Muscle of arm (tissue), 12 donors: ENCODE measurements around the gene GRIFIN. TPM values are rescaled to one million over a fixed set of nuclear protein-coding genes. Genes with fewer than 3 reads are reported as not detected.

ENCODE experiments used
- DNase-seq: peaks from one replicate; pipeline ENCODE4 v3.0.0-alpha.2; 2013
- polyA plus RNA-seq, 12 donors: library from polyadenylated mRNA; unstranded; fragments of 120-200 nt; gene quantifications; one replicate each; pipeline ENCODE4 v1.2.1, GENCODE V29; 2013; ENCODE audit not compliant: insufficient read length in 12 of 12

GRIFIN gene
- polyA plus RNA-seq, 12 donors = not detected

GRCh38 chr7:2436341-2437104 is 39.7 kb downstream of the GRIFIN start:
- DNase-seq = no peak

- no peak for DNase-seq
These were observed 41.1 kb downstream of the GRIFIN start for GRCh38 chr7:2435146-2435545.

- no peak for DNase-seq
These were observed 42.3 kb downstream of the GRIFIN start for GRCh38 chr7:2433713-2434550.

GRCh38 chr7:2432910-2433712 is 43.1 kb downstream of the GRIFIN start:
- no peak for DNase-seq

GRCh38 chr7:2431260-2431867 is 44.8 kb downstream of the GRIFIN start:
- DNase-seq = no peak

- DNase-seq = no peak
These were observed 50.4 kb downstream of the GRIFIN start for GRCh38 chr7:2425749-2426148.

Other genes starting within 250 kb of the GRIFIN start
- gene MAD1L1, start 243.5 kb downstream of the GRIFIN start, polyA plus RNA-seq = 10 to 100 TPM in 11 of 12 donors, not detected in 1; 16.2 to 60.1 (median 22.4) TPM
- gene MRM2, start 234.2 kb downstream of the GRIFIN start, polyA plus RNA-seq = 10 to 100 TPM in 11 of 12 donors, not detected in 1; 19.4 to 32.7 (median 24.6) TPM
- 10 to 100 TPM in 10 of 12 donors, not detected in 2; 11.5 to 27.2 (median 17.1) TPM for gene NUDT1, start 234.2 kb downstream of the GRIFIN start, polyA plus RNA-seq
- 10 to 100 TPM in 11 of 12 donors, not detected in 1; 14.1 to 40.2 (median 27.0) TPM for gene SNX8, start 162.0 kb downstream of the GRIFIN start, polyA plus RNA-seq
- gene EIF3B, start 121.6 kb downstream of the GRIFIN start, polyA plus RNA-seq = 100 to 1,000 TPM in 8 of 12 donors, 10 to 100 TPM in 3, not detected in 1; 96.0 to 123 (median 108) TPM
- gene CHST12, start 72.8 kb downstream of the GRIFIN start, polyA plus RNA-seq = 10 to 100 TPM in 2 of 12 donors, 1 to 10 TPM in 8, not detected in 2; 6.6 to 15.7 (median 7.8) TPM
- 10 to 100 TPM in 11 of 12 donors, not detected in 1; 11.6 to 27.9 (median 18.4) TPM for gene LFNG, start 43.4 kb upstream of the GRIFIN start, polyA plus RNA-seq
- gene BRAT1, start 79.1 kb upstream of the GRIFIN start, polyA plus RNA-seq = 10 to 100 TPM in 11 of 12 donors, not detected in 1; 14.1 to 39.6 (median 16.5) TPM
- 10 to 100 TPM in 3 of 12 donors, 1 to 10 TPM in 8, not detected in 1; 6.0 to 16.8 (median 7.4) TPM for gene IQCE, start 82.6 kb upstream of the GRIFIN start, polyA plus RNA-seq
- gene TTYH3, start 155.6 kb upstream of the GRIFIN start, polyA plus RNA-seq = 100 to 1,000 TPM in 2 of 12 donors, 10 to 100 TPM in 9, not detected in 1; 49.5 to 155 (median 77.2) TPM
- gene AMZ1, start 211.8 kb upstream of the GRIFIN start, polyA plus RNA-seq = under 1 TPM in 10 of 12 donors, not detected in 2; 0.07 to 0.73 (median 0.21) TPM